NCI-H345 (cell line): Measurements from ENCODE around the gene FMNL1.

Experiments used
- DNase-seq: peaks from one replicate; lab custom pipeline; 2025; lab: John Stamatoyannopoulos, UW

FMNL1 gene

GRCh38 chr17:45256114-45256966, 34.7 kb downstream of the FMNL1 start:
- no peak for DNase-seq

GRCh38 chr17:45257115-45257514, 35.4 kb downstream of the FMNL1 start:
- no peak for DNase-seq

- DNase-seq, result no peak
Observed at GRCh38 chr17:45258981-45259380, 37.3 kb downstream of the FMNL1 start.

DNA sequence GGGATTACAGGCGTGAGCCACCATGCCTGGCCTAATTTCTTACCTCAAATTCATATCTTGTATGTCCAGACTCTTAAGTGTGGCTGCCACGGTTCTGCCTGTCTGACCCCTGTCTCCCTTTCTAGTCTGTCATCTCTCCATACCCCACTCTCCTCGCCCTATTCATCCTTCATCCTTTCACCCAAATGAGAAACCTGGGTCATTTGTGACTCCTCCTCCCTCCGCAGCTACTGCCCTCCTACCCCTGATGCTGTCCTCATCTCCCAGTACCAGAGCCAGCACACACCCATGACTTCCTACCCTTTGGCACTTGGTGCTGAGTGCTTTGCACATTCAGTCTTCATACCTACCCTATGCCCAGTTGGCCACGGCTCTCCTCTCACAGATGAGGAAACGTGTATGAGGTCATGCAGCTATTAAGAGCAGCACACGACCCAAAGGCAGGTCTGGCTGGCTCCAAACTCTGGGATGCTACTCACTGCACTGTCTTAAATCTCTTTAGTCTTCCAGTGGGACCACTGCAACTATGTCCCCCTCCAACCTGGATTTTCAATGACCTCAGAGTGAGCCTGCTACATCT, 38.6 kb downstream of the FMNL1 start:
- DNase-seq, result no peak

DNA sequence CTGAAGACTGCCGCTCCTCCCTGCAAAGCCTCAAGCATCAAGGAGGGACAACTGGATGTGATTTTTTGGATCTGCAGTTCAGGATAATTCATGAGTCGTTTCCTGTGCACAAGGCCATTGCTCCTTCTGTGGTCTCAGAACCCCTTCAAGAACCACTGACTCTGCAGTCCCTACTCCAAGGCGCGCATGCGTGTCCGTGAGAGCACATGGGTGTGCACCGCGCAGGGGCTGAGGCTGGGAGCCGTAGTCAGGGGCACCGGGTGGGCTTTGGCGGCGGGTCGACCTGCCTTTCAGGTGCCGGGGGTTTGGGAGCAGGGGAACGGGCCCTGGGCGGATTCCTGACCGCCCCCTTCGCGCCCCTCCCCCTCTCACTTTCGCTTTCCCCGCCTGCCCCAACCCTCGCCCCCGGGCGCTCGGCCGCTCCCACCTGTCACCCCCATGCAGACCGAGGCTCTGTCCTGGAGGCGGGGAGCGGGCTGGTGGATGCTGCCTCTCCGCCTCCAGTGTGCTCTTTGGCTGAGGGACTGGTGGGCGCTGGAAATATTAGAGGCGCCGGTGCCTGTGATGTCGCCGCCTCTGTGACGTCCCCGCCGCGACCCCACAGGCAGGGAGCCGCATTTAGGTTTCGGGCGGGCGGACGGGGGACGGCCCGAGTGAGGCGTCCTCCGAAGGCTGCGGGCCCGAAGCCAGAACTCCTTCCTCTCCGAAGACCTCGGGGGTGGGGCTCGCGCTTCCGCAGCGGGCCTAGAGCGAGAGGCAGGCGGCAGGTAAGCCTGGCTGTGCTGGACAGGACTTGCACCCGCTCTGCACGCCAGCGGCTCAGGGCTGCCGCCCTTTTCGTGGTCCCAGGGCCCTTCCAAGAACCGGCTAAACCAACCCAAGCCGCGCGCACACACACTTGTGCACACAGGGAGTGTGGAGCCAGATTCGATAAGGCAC, 40.2 kb downstream of the FMNL1 start, which contains the start of gene SPATA32:
Gene SPATA32 (minus strand): TSS at position 518 of the 939 bp plus-strand sequence. CDS start 78 bp downstream, at position 440.
- DNase-seq, result no peak

GRCh38 chr17:45262516-45263476, 41.1 kb downstream of the FMNL1 start:
- DNase-seq, result no peak

- no peak for DNase-seq
Observed at GRCh38 chr17:45263477-45263860, 41.8 kb downstream of the FMNL1 start.

DNA sequence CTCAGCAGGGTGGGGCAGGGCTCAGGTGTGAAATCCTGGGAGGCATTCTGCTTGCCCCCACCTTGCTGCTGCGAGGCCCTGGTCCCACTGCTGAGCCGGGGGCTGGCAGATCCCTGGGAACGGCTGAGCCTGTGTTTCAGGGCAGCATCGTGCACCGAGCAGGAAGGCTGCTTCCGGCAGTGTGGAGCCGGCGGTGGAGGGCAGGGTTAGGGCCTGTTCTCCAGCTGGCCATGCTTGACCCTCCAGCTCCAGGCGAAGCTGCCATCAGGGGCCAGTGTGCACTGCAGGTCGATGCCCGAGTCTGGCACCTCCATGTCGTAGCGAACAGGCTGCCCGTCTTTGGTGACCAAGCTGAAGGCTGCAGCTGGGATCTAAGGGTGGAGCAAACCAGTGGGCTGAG, 42.7 kb downstream of the FMNL1 start:
- DNase-seq, result no peak

- DNase-seq, result no peak
Observed at GRCh38 chr17:45264988-45265387, 43.3 kb downstream of the FMNL1 start.

GRCh38 chr17:45265821-45266220, 44.1 kb downstream of the FMNL1 start:
- no peak for DNase-seq

- DNase-seq, result no peak
Observed at GRCh38 chr17:45266372-45266926, 44.8 kb downstream of the FMNL1 start.

DNA sequence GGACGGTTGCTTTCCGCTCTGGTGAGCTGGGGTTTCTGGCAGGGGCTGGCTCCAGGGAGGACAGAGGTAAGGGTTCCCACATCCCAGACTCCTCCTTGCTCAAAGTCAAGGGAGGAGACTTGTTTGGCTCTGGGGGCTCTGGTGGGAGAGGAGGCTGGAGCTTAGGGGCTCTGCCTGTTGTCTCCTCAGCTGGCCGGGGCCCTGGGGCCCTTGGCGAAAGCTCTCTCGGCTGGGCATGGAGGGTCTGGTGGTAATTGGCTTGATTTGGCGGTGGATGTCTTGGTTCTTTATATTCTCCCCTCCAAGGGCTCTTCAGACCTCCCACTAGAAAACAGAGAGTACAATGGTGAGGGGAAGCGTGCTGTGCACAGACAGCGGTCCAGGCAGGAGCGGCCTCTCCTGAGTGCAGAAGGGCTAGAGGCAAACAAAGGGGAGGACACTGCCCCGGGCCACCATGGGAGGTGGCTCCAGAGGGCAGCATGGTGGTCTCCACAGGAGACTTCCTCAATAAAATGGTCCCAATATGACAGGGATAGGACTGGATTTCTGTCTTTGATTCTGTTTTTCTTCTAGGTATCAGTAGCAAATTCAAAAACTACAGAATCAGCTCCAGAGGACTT, 45.9 kb downstream of the FMNL1 start:
- DNase-seq, result no peak

DNA sequence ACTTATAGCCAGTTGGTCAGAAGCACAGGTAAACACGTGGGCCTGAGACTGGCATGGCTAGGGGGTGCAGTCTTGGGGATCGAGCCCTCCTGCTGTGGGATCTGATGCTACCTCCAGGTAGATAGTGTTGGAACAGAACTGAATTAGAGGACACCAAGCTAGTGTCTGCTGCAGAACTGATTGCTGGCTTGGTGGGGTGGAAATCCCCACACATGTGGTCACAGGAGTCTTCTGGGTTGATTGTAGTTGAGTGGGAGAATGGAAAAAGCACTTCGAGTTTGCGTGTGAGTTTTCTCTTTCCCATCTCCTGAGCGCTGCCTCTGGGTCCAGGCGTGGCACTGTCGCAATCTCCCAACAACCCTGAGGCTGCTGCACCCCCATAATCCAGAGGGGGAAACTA, 48.2 kb downstream of the FMNL1 start:
- DNase-seq, result no peak

DNA sequence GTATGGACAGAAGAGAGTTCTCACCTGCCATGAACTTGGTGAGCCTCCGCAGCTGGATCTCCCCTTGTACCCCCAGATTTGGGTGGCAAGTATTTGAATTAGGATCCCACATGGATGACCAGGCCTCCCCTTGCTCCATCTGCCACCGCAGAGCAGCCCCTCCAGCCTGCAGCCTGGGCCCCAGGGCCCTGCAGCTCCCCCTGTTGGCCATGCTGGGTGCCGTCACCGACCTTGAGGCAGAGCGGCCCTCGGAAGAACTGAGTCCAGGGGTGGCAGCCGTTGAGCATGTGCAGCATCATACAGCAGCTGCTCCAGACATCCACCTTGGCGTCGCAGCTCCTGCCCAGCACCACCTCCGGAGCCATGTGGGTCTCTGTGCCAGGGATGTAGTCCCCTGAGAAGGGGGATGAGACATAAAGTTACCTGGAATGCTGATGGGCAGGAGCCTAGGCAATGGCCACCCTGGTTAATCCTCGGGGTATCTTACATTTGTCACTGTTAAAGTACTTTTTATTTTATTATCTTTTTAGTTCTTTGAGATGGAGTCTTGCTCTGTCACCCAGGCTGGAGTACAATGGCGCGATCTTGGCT, 49.2 kb downstream of the FMNL1 start:
- DNase-seq, result no peak

DNA sequence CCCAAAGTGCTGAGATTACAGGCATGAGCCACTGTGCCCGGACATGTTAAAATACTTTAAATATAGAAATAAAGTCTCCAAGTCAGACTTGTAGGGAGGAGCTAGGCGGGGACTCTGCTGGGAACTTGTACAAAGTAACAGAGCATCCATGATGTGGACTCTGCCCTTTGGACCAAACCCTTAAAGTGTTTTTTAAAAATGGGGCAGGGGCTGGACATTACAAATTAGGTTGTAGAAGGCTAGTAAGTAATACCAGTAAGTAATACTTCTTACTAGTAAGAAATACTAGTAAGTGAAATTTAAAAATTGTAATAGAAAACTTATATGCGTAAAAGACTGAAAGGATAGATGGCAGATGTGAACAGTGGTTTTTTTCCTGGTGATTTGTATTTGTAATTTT, 49.9 kb downstream of the FMNL1 start:
- DNase-seq, result no peak

- no peak for DNase-seq
Observed at GRCh38 chr17:45273551-45273957, 51.9 kb downstream of the FMNL1 start.

- no peak for DNase-seq
Observed at GRCh38 chr17:45274033-45274432, 52.3 kb downstream of the FMNL1 start.

- no peak for DNase-seq
Observed at GRCh38 chr17:45276031-45276430, 54.3 kb downstream of the FMNL1 start.

DNA sequence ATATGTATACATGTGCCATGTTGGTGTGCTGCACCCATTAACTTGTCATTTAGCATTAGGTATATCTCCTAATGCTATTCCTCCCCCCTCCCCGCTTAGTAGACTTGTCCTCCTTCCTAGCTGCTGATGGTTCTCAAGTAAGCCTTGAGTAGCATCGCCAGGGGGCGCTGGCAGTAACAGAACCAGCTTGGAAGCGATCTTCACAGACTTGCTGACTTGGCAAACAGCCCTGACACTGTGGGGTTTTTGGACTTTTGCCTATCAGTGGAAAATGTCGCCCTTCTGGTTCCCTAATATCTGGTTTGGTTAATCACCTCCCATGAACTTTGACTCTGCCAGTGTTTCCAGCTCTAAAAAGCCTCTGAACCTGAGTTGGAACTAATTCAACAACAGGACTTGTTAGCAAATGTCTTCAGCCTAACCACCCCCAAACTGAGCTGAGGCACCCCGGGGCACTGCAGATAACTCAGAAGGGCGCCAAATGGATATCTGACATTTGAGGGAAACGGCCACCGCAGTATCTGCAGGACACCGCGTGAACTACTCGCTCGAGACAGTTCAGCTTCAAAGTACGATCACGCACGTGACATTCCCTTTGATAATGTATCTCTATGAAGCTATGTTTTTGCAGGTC, 55.6 kb downstream of the FMNL1 start:
- peak; percentile 91 for DNase-seq

GRCh38 chr17:45277992-45278391, 56.3 kb downstream of the FMNL1 start:
- DNase-seq, result no peak
